H9 (cell line): ENCODE measurements around the gene SNX25. TPM values are rescaled to one million over a fixed set of nuclear protein-coding genes. Genes with fewer than 3 reads are reported as not detected.

Experiments used
- DNase-seq: peaks from one replicate; pipeline ENCODE4 v3.0.0-alpha.2; 2017
- H2AFZ ChIP-seq: one replicate; pipeline ENCODE4 v1.6.1; 2013; ENCODE audit warnings: mild to moderate bottlenecking, low read length, control low read depth, moderate library complexity
- H2AK5ac ChIP-seq: 2 replicates; pipeline ENCODE4 v1.6.1; 2013; ENCODE audit warnings: low read length, control low read depth, mixed read lengths; ENCODE audit not compliant: insufficient read length
- H2BK120ac ChIP-seq: one replicate; pipeline ENCODE4 v1.6.1; 2013; ENCODE audit warnings: low read depth, mild to moderate bottlenecking, low read length, control low read depth, inconsistent platforms; ENCODE audit not compliant: poor library complexity, severe bottlenecking
- H2BK12ac ChIP-seq: 2 replicates; pipeline ENCODE4 v1.6.1; 2013; ENCODE audit warnings: low read length, control low read depth, mixed read lengths, low read depth; ENCODE audit not compliant: insufficient read length
- H2BK15ac ChIP-seq: 2 replicates; pipeline ENCODE4 v1.6.1; 2013; ENCODE audit warnings: low read depth, low read length, control low read depth
- H2BK20ac ChIP-seq: one replicate; pipeline ENCODE4 v1.6.1; 2013; ENCODE audit warnings: low read depth, mild to moderate bottlenecking, low read length, control low read depth, inconsistent platforms; ENCODE audit not compliant: poor library complexity, severe bottlenecking
- H2BK5ac ChIP-seq: 2 replicates; pipeline ENCODE4 v1.6.1; 2013; ENCODE audit warnings: low read length, control low read depth, mixed read lengths; ENCODE audit not compliant: insufficient read length
- H3K14ac ChIP-seq: 2 replicates; pipeline ENCODE4 v1.6.1; 2013; ENCODE audit warnings: low read length, control low read depth; ENCODE audit not compliant: insufficient read depth
- H3K18ac ChIP-seq: 2 replicates; pipeline ENCODE4 v1.6.1; 2013; ENCODE audit warnings: low read depth, mild to moderate bottlenecking, mixed read lengths, low read length, control low read depth; ENCODE audit not compliant: insufficient read length
- H3K23ac ChIP-seq: 2 replicates; pipeline ENCODE4 v1.6.1; 2013; ENCODE audit warnings: low read length, control low read depth, mixed read lengths, low read depth; ENCODE audit not compliant: insufficient read length
- H3K23me2 ChIP-seq: 2 replicates; pipeline ENCODE4 v1.6.1; 2013; ENCODE audit warnings: low read depth, mild to moderate bottlenecking, mixed read lengths, low read length, control low read depth; ENCODE audit not compliant: insufficient read length, poor library complexity, severe bottlenecking
- H3K27ac ChIP-seq: 2 replicates; pipeline ENCODE4 v1.5.1; 2013; ENCODE audit warnings: low read length, control low read depth, mixed read lengths, low read depth; ENCODE audit not compliant: insufficient read length
- H3K27me3 ChIP-seq: 2 replicates; pipeline ENCODE4 v1.6.1; 2013; ENCODE audit warnings: low read length, control low read depth, inconsistent platforms; ENCODE audit not compliant: insufficient read depth
- H3K4ac ChIP-seq: 2 replicates; pipeline ENCODE4 v1.6.1; 2013; ENCODE audit warnings: low read depth, mild to moderate bottlenecking, control low read depth, inconsistent platforms, low read length, moderate library complexity
- H3K4me1 ChIP-seq: 2 replicates; pipeline ENCODE4 v1.6.1; 2013; ENCODE audit warnings: low read length, control low read depth, inconsistent platforms; ENCODE audit not compliant: insufficient read depth
- H3K4me2 ChIP-seq: 2 replicates; pipeline ENCODE4 v1.6.1; 2013; ENCODE audit warnings: low read length, control low read depth, mixed read lengths; ENCODE audit not compliant: insufficient read length, insufficient read depth
- H3K56ac ChIP-seq: 2 replicates; pipeline ENCODE4 v1.6.1; 2013; ENCODE audit warnings: low read depth, mild to moderate bottlenecking, mixed read lengths, low read length, control low read depth; ENCODE audit not compliant: insufficient read length
- H3K79me1 ChIP-seq: 2 replicates; pipeline ENCODE4 v1.6.1; 2013; ENCODE audit warnings: low read depth, mild to moderate bottlenecking, moderate library complexity, low read length, control low read depth, inconsistent platforms; ENCODE audit not compliant: insufficient read depth, poor library complexity, severe bottlenecking
- H3K79me2 ChIP-seq: 2 replicates; pipeline ENCODE4 v1.6.1; 2013; ENCODE audit warnings: low read length, control low read depth, inconsistent platforms; ENCODE audit not compliant: insufficient read depth
- H3K9ac ChIP-seq: 2 replicates; pipeline ENCODE4 v1.6.1; 2013; ENCODE audit warnings: low read length, control low read depth, mixed read lengths; ENCODE audit not compliant: insufficient read length; ENCODE audit errors: extremely low read depth
- H3K9me3 ChIP-seq: one replicate; pipeline ENCODE4 v1.6.1; 2013; ENCODE audit warnings: low read depth, low read length, inconsistent platforms; ENCODE audit not compliant: control insufficient read depth
- H3T11ph ChIP-seq: one replicate; pipeline ENCODE4 v1.6.1; 2013; ENCODE audit warnings: mild to moderate bottlenecking, low read length, control low read depth, inconsistent platforms
- H4K20me1 ChIP-seq: one replicate; pipeline ENCODE4 v1.6.1; 2013; ENCODE audit not compliant: control insufficient read depth, insufficient read length, insufficient read depth
- H4K5ac ChIP-seq: 2 replicates; pipeline ENCODE4 v1.6.1; 2013; ENCODE audit warnings: low read depth, mild to moderate bottlenecking, mixed read lengths, low read length, control low read depth; ENCODE audit not compliant: insufficient read length
- H4K8ac ChIP-seq: replicated peaks from 2 replicates; pipeline ENCODE4 v1.6.1; 2013; ENCODE audit warnings: low read length, control low read depth, mixed read lengths, low read depth; ENCODE audit not compliant: insufficient read length
- H4K91ac ChIP-seq: 2 replicates; pipeline ENCODE4 v1.6.1; 2013; ENCODE audit warnings: low read depth, mild to moderate bottlenecking, moderate library complexity, mixed read lengths, low read length, control low read depth; ENCODE audit not compliant: insufficient read length
- H3K27ac Mint-ChIP-seq, 3 experiments: 2 replicates in 2 of 3; 3 replicates in 1 of 3; pipeline ENCODE4 v1.8.0; 2020 to 2021; ENCODE audit warnings: mixed read lengths in 3 of 3, mild to moderate bottlenecking in 1 of 3, moderate library complexity in 1 of 3
- H3K27me3 Mint-ChIP-seq: 2 replicates; pipeline ENCODE4 v1.8.0; 2021; ENCODE audit warnings: low read depth, mild to moderate bottlenecking, moderate library complexity, mixed read lengths
- H3K36me3 Mint-ChIP-seq, 3 experiments: 2 replicates in 2 of 3; 3 replicates in 1 of 3; pipeline ENCODE4 v1.8.0; 2020 to 2021; ENCODE audit warnings: low read depth in 3 of 3, mixed read lengths in 3 of 3; ENCODE audit not compliant: insufficient read depth in 1 of 3
- H3K4me1 Mint-ChIP-seq, 2 experiments: 2 replicates each; pipeline ENCODE4 v1.8.0; 2020; ENCODE audit warnings: mixed read lengths in 2 of 2
- H3K4me3 Mint-ChIP-seq, 2 experiments: 2 replicates in 1 of 2; 3 replicates in 1 of 2; pipeline ENCODE4 v1.8.0; 2020 to 2021; ENCODE audit warnings: mild to moderate bottlenecking in 2 of 2, mixed read lengths in 2 of 2, moderate library complexity in 1 of 2
- H3K9me3 Mint-ChIP-seq, 2 experiments: 2 replicates in 1 of 2; 3 replicates in 1 of 2; pipeline ENCODE4 v1.8.0; 2020; ENCODE audit warnings: mild to moderate bottlenecking in 2 of 2, mixed read lengths in 2 of 2, moderate library complexity in 1 of 2
- CTCF ChIP-seq: fragments of 200-600 bp; sonication (generic); conservative IDR thresholded peaks from 3 replicates; pipeline ENCODE4 v1.8.0; 2021; ENCODE audit warnings: antibody characterized with exemption, mild to moderate bottlenecking
- WGBS: extraction: QIAGEN DNeasy Blood & Tissue Kit; methylation state at CpG from one replicate; pipeline ENCODE4 v1.1.7; 2013; ENCODE audit warnings: missing lambda C conversion rate, low lambda C conversion rate, mixed read lengths; ENCODE audit not compliant: insufficient read length; ENCODE audit errors: extremely low coverage; 5-methylcytosine and 5-hydroxymethylcytosine counted together
- total RNA-seq: library from RNA; stranded (reverse); gene quantifications from 2 replicates; pipeline ENCODE4 v1.2.1, GENCODE V29; 2021

Gene SNX25
- total RNA-seq, 1 experiment from 2014 or later = 28.2 TPM

- H2BK15ac ChIP-seq = no peak overlapping the region
- no peak overlapping the region for H3K23ac ChIP-seq
- no peak overlapping the region for H3K4me2 ChIP-seq
- TF ChIP-seq CTCF = no peak
- H3K9me3 ChIP-seq = no peaks in the 10 kb centered on the region
- no peak overlapping the region for H4K91ac ChIP-seq
- H3K18ac ChIP-seq = no peak overlapping the region
- H3K79me1 ChIP-seq = no peaks in the 10 kb centered on the region
- H3K27me3 Mint-ChIP-seq = peaks cover 2% of the 10 kb centered on the region; the same call in 1 of the 2 replicates
- H3K36me3 Mint-ChIP-seq = peaks cover 0 to 7% (median 0%) of the 10 kb centered on the region in 3 experiments; a peak in 2 of 7 replicates
- no CpG with 5 or more reads among the region's 1 CpG for WGBS
- no peak overlapping the region for H3K27ac ChIP-seq
- H3K14ac ChIP-seq = no peak overlapping the region
- H2BK120ac ChIP-seq = no peak overlapping the region
- H3K4me1 Mint-ChIP-seq = peaks cover 11 to 16% of the 10 kb centered on the region in 2 experiments
- no peak overlapping the region for H3T11ph ChIP-seq
- no peaks in the 10 kb centered on the region for H4K20me1 ChIP-seq
- H3K56ac ChIP-seq = no peak overlapping the region
- no peaks in the 10 kb centered on the region for H3K79me2 ChIP-seq
- no peak for DNase-seq
- no peak overlapping the region for H2AFZ ChIP-seq
- H3K4me3 Mint-ChIP-seq = no peak overlapping the region
- no peak overlapping the region for H2BK20ac ChIP-seq
- no peaks in the 10 kb centered on the region for H3K27me3 ChIP-seq
- H3K27ac Mint-ChIP-seq = no peak overlapping the region
- H2BK5ac ChIP-seq = no peak overlapping the region
- H3K9me3 Mint-ChIP-seq = peaks cover 2 to 3% of the 10 kb centered on the region in 2 experiments; a peak in 4 of 5 replicates
- no peak overlapping the region for H3K9ac ChIP-seq
- H2BK12ac ChIP-seq = no peak overlapping the region
- no peak overlapping the region for H3K4ac ChIP-seq
- no peak overlapping the region for H4K8ac ChIP-seq
- H3K23me2 ChIP-seq = peaks cover 8% of the 10 kb centered on the region
- no peak overlapping the region for H4K5ac ChIP-seq
- no peaks in the 10 kb centered on the region for H3K4me1 ChIP-seq
- no peak overlapping the region for H2AK5ac ChIP-seq
Observed at GRCh38 chr4:185392156-185392555, 182.8 kb downstream of the SNX25 start.
